ENCODE results near the gene GHRL. TPM values are rescaled to one million over a fixed set of nuclear protein-coding genes. Genes with fewer than 3 reads are reported as not detected.
A peak's percentile ranks its signal among the peaks of the same experiment; 100 is the strongest.

The GHRL gene
- total RNA-seq, 1 donor from 2014 or later = not detected

GRCh38 chr3:10304905-10305304 lies 12.2 kb upstream of the GHRL start:
- no peaks in the 10 kb centered on the region for H4K20me1 ChIP-seq (ENCODE audit: low read depth)
- no peak for TF ChIP-seq CTCF (IDR thresholded peaks at IDR 0.05)
- TF ChIP-seq EZH2phosphoT487 (IDR thresholded peaks at IDR 0.05) = no peak
- no peak for TF ChIP-seq EZH2 (IDR thresholded peaks at IDR 0.05)

GRCh38 chr3:10303785-10304184 lies 11.0 kb upstream of the GHRL start:
- Histone ChIP-seq H3F3A (ENCODE audit: low read depth) (no peaks in the 10 kb centered on the region), H3K36me3 (no peaks in the 10 kb centered on the region), H4K20me1 (ENCODE audit: low read depth) (no peaks in the 10 kb centered on the region), H3K79me2 (ENCODE audit: low read depth) (no peaks in the 10 kb centered on the region), H2AFZ (replicated peaks) (no peak overlapping the region), H3K27me3 (no peaks in the 10 kb centered on the region), H3K27ac (no peak overlapping the region), H3K4me2 (no peak overlapping the region), H3K9me3 (ENCODE audit: low read depth) (no peaks in the 10 kb centered on the region), H3K9ac (no peak overlapping the region), H3K4me1 (no peaks in the 10 kb centered on the region), H3K4me3 (no peak overlapping the region)
- TF ChIP-seq CTCF (IDR thresholded peaks at IDR 0.05) (no peak), EZH2 (IDR thresholded peaks at IDR 0.05) (no peak), EZH2phosphoT487 (IDR thresholded peaks at IDR 0.05) (no peak)
- Mint-ChIP-seq H3K9me3 (no peaks in the 10 kb centered on the region), H3K36me3 (peaks cover 30% of the 10 kb centered on the region), H3K4me1 (no peaks in the 10 kb centered on the region), H3K4me3 (no peak overlapping the region), H3K27ac (no peak overlapping the region), H3K27me3 (ENCODE audit: insufficient read depth, low read depth) (peaks cover 8% of the 10 kb centered on the region)
- DNase-seq (ENCODE audit: low spot score) = no peak

More at GRCh38 chr3:10304905-10305304, 12.2 kb upstream of the GHRL start:
- H3K4me2 ChIP-seq = no peak overlapping the region
- H2AFZ ChIP-seq (replicated peaks) = no peak overlapping the region
- no peaks in the 10 kb centered on the region for H3K27me3 ChIP-seq
- Mint-ChIP-seq H3K27ac (no peak overlapping the region), H3K4me1 (no peaks in the 10 kb centered on the region), H3K9me3 (no peaks in the 10 kb centered on the region), H3K4me3 (no peak overlapping the region), H3K27me3 (ENCODE audit: insufficient read depth, low read depth) (peaks cover 9% of the 10 kb centered on the region), H3K36me3 (peaks cover 28% of the 10 kb centered on the region)
- H3K36me3 ChIP-seq = no peaks in the 10 kb centered on the region
- no peak for DNase-seq (ENCODE audit: low spot score)
- no peaks in the 10 kb centered on the region for H3F3A ChIP-seq (ENCODE audit: low read depth)
- H3K9me3 ChIP-seq (ENCODE audit: low read depth) = no peaks in the 10 kb centered on the region
- H3K27ac ChIP-seq = no peak overlapping the region
- no peak overlapping the region for H3K9ac ChIP-seq
- no peak overlapping the region for H3K4me3 ChIP-seq
- H3K79me2 ChIP-seq (ENCODE audit: low read depth) = no peaks in the 10 kb centered on the region
- H3K4me1 ChIP-seq = no peaks in the 10 kb centered on the region

- peak overlapping the region; percentile 57 for H3K27ac Mint-ChIP-seq
- Histone ChIP-seq H3K27ac (no peak overlapping the region), H3K9ac (no peak overlapping the region), H4K20me1 (ENCODE audit: low read depth) (no peaks in the 10 kb centered on the region), H3K4me2 (no peak overlapping the region), H2AFZ (replicated peaks) (no peak overlapping the region), H3K4me1 (no peaks in the 10 kb centered on the region), H3K27me3 (no peaks in the 10 kb centered on the region), H3K9me3 (ENCODE audit: low read depth) (no peaks in the 10 kb centered on the region), H3K4me3 (no peak overlapping the region), H3F3A (ENCODE audit: low read depth) (no peaks in the 10 kb centered on the region), H3K36me3 (no peaks in the 10 kb centered on the region), H3K79me2 (ENCODE audit: low read depth) (no peaks in the 10 kb centered on the region)
- H3K36me3 Mint-ChIP-seq = peaks cover 30% of the 10 kb centered on the region
- TF ChIP-seq EZH2 (IDR thresholded peaks at IDR 0.05) = no peak
- no peak for TF ChIP-seq CTCF (IDR thresholded peaks at IDR 0.05)
- no peak for TF ChIP-seq EZH2phosphoT487 (IDR thresholded peaks at IDR 0.05)
- no peak for DNase-seq (ENCODE audit: low spot score)
- no peaks in the 10 kb centered on the region for H3K9me3 Mint-ChIP-seq
- no peak overlapping the region for H3K4me3 Mint-ChIP-seq
- H3K4me1 Mint-ChIP-seq = no peaks in the 10 kb centered on the region
- peaks cover 8% of the 10 kb centered on the region for H3K27me3 Mint-ChIP-seq (ENCODE audit: insufficient read depth, low read depth)
These were observed 10.4 kb upstream of the GHRL start for GRCh38 chr3:10303105-10303504.
